Keratinocyte (primary cell): ENCODE data around the gene ZBED3.

Experiments
- CTCF ChIP-seq, 3 experiments: IDR thresholded peaks in 1 of 3; conservative IDR thresholded peaks in 1 of 3; optimal IDR thresholded peaks in 1 of 3; 2 replicates in 2 of 3; 3 replicates in 1 of 3; pipeline versions ENCODE3 to v1.5.1; 2011; ENCODE audit warnings: low read length in 3 of 3, mild to moderate bottlenecking in 3 of 3, moderate library complexity in 2 of 3, control low read depth in 1 of 3, inconsistent platforms in 1 of 3; ENCODE audit not compliant: insufficient read depth in 2 of 3; ENCODE audit errors: extremely low read depth in 1 of 3
- EZH2 ChIP-seq: IDR thresholded peaks from one replicate; pipeline ENCODE4 v1.6.1; 2012; ENCODE audit warnings: inconsistent platforms, mild to moderate bottlenecking, low read length, moderate library complexity

DNA sequence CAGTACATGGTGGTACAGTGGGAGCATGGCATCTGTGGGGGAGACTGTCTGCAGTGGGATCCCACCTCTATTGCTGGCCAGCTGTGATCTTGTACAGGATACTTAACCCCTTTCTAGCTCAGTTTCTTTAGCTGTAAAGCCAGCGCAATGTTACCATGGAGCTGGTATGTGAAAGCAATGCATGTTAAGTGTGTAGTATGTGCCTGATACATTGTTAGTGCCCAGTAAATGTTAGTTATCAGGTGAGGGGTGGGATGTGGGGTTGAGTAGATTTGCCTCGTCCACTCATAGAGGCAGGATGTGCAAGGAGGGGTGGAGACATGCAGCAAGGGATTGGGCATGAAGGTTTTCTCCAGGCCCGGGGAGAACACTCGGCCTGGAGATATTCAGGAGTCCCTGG lies 12.3 kb downstream of the ZBED3 start:
- TF ChIP-seq CTCF (optimal IDR thresholded peaks at IDR 0.05 in 1 of 3, IDR thresholded peaks at IDR 0.05 in 1 of 3, conservative IDR thresholded peaks at IDR 0.05 in 1 of 3; ENCODE audit: extremely low read depth in 1 of 3, insufficient read depth in 2 of 3, low read length in 3 of 3) (no peak), EZH2 (no peak)
